Measurements from ENCODE around the gene ENC1. TPM values are rescaled to one million over a fixed set of nuclear protein-coding genes. Genes with fewer than 3 reads are reported as not detected.

The ENC1 gene
- total RNA-seq, 2 experiments from 2014 or later, result 0.50 to 0.55 TPM

DNA sequence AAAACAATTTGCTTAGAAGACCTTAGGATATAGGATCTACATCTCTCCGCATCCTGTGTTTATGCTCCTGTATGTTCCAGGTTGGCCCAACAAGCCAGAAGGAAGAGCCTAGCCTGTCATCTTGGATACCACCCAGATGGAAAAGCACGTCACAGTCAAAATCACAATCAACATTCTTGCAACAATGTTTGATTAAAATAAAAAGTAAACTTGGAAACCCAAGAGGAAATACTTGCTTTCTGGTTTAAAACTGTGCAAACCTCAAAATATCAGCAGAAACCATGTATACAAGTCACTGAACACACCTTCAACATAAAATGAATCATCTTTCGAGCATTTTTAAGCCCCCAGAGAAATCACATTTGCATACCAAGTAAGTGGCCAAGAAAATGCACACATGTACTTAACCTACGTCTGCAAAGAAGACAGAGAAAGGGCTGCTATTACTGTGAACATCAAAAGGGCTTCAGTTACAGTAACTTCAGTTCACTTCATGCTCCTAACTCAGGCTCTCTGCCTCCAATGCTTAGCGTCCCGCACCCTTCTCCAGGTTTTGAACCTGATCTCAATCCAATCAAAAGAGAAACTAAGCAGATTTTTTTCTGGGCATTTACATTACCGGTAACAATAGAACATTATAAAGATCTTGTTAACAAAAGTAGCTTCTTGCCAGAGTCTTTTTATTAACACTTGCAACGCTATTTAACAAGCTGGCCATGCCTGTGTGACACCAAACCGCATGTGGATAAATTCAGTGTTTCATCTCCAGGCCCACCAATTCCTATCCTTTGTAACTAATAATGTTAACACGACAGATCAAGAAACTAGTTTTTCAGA lies 1.3 kb downstream of the ENC1 start:
- Mint-ChIP-seq H3K27me3 (ENCODE audit: low read depth) (peaks cover 51% of the 10 kb centered on the region), H3K36me3 (ENCODE audit: low read depth) (no peaks in the 10 kb centered on the region), H3K9me3 (ENCODE audit: insufficient read depth) (no peaks in the 10 kb centered on the region), H3K4me1 (ENCODE audit: low read depth) (peaks cover 30% of the 10 kb centered on the region), H3K27ac (no peak overlapping the region), H3K4me3 (peak overlapping the region; percentile 77)
- no peak for DNase-seq
- POLR2A ChIA-PET, result no interaction called here
- CTCF ChIA-PET, result interaction anchor here (0.7 to 5.5 kb wide), 8 partner anchors 23 to 737 kb away, joined by 3 to 38 read pairs (median 4); no protein-coding TSS in a partner anchor
- ATAC-seq, result no peak

DNA sequence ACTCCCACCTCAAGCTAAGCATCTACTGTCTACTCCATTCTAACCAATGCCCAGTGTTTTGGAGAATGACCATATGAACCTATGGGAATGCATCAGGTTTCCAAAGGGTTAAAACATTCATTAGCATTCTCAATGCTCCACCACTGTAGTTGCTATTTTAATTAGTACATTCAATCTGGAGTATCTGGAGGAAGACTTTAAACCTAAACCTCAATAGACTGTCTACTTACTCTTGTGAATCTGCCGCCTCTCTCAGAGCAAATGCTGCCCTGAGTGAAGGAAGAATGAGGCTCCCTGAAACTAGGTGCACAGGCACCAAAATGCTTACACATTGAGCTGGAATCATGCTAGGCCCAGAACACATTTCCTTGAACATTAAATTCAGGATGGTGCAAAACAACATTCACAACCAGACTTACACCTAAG lies 2.0 kb downstream of the ENC1 start:
- DNase-seq, result no peak
- no peak for ATAC-seq
- H3K27ac Mint-ChIP-seq, result no peak overlapping the region
- H3K9me3 Mint-ChIP-seq (ENCODE audit: insufficient read depth), result no peaks in the 10 kb centered on the region
- ChIA-PET POLR2A (no interaction called here), CTCF (interaction anchor here (1.0 to 1.6 kb wide), 2 partner anchors 61 to 736 kb away, joined by 3 to 4 read pairs; no protein-coding TSS in a partner anchor)
- peaks cover 30% of the 10 kb centered on the region for H3K4me1 Mint-ChIP-seq (ENCODE audit: low read depth)
- H3K4me3 Mint-ChIP-seq, result no peak overlapping the region
- peaks cover 47% of the 10 kb centered on the region for H3K27me3 Mint-ChIP-seq (ENCODE audit: low read depth)
- H3K36me3 Mint-ChIP-seq (ENCODE audit: low read depth), result no peaks in the 10 kb centered on the region

DNA sequence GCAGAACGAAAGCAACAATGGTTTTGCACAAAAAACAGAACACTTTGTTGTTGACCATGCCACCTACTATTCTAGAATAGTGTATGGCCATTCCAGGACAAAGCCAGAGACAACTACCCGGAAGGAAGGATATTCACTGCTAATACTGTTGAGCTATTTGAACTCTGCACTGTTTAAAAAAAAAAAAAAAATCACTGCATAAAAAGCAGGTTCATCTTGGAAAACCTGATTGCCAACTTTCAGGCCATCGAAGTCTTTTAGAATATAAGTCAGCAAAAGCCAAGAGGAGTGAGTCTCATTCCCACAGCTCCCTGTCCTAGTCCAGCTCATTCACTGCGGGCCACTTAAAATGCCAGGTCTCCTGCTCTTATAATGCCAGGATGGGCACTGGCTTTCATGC lies 4.0 kb downstream of the ENC1 start:
- CTCF ChIA-PET, result no interaction called here

DNA sequence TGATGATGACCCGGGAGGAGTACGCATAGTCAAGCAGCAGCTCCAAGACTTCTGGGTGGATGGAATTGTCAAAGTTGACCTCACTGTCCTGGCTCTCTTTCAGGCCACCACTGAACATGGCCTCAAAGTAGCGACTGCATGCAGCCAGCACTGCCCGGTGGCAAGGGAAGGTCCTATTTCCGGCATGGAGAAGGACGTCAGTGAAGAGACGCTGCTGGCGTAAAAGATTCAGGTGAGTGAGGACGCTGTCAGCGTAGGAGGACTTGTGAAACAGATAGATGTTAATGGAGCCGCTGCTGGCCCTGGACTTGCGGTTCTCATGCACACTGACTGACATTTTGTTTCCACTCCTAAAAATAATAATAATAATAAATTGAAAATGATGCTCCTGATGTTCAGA lies 4.4 kb downstream of the ENC1 start:
- Mint-ChIP-seq H3K27ac (no peak overlapping the region), H3K9me3 (ENCODE audit: insufficient read depth) (no peaks in the 10 kb centered on the region), H3K27me3 (ENCODE audit: low read depth) (peaks cover 28% of the 10 kb centered on the region), H3K4me3 (no peak overlapping the region), H3K4me1 (ENCODE audit: low read depth) (peaks cover 27% of the 10 kb centered on the region), H3K36me3 (ENCODE audit: low read depth) (no peaks in the 10 kb centered on the region)
- POLR2A ChIA-PET, result no interaction called here
- ATAC-seq, result no peak
- no peak for DNase-seq
- CTCF ChIA-PET, result no interaction called here

More for the DNA sequence above, 4.0 kb downstream of the ENC1 start:
- Mint-ChIP-seq H3K9me3 (ENCODE audit: insufficient read depth) (no peaks in the 10 kb centered on the region), H3K4me1 (ENCODE audit: low read depth) (peaks cover 28% of the 10 kb centered on the region), H3K27me3 (ENCODE audit: low read depth) (peaks cover 31% of the 10 kb centered on the region), H3K36me3 (ENCODE audit: low read depth) (no peaks in the 10 kb centered on the region), H3K27ac (no peak overlapping the region), H3K4me3 (no peak overlapping the region)
- DNase-seq, result no peak
- POLR2A ChIA-PET, result no interaction called here
- ATAC-seq, result no peak

DNA sequence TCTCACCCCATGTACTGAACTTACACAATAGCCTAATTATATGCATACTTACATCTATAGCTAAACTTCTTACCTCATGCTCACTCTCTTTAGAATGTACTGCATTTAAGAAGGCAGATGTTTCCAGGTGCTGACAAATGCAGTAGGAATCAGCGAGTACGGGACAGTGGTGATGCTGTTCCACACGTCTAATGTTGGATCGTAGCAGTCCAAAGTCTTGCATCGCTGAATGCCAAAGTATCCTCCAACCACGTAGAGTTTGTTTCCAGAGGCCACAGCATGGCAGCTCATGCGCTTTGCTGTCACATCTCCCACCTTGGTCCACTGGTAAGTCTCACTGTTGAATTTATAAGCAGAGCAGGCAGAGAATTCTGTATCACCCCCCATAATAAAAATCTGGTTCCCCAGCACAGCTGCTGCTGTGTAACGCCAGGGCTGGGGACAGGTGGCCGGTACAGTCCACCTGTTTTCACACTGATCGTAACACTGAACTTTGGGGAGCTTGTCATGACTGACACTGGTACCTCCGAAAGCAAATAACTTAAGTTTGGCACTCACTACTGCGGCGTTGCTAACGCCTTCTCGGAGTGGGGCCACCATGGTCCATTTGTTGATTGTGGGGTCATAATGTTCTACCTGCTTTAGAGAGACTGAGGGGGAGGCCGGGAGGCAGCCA lies 5.8 kb downstream of the ENC1 start:
- POLR2A ChIA-PET, result no interaction called here
- no peaks in the 10 kb centered on the region for H3K36me3 Mint-ChIP-seq (ENCODE audit: low read depth)
- no peak for ATAC-seq
- no peak overlapping the region for H3K4me3 Mint-ChIP-seq
- peaks cover 23% of the 10 kb centered on the region for H3K4me1 Mint-ChIP-seq (ENCODE audit: low read depth)
- no peaks in the 10 kb centered on the region for H3K9me3 Mint-ChIP-seq (ENCODE audit: insufficient read depth)
- CTCF ChIA-PET, result interaction anchor here (1.1 kb wide), 1 partner anchor 732 kb away, joined by 3 read pairs; no protein-coding TSS in a partner anchor
- no peak for DNase-seq
- peaks cover 25% of the 10 kb centered on the region for H3K27me3 Mint-ChIP-seq (ENCODE audit: low read depth)
- H3K27ac Mint-ChIP-seq, result no peak overlapping the region

DNA sequence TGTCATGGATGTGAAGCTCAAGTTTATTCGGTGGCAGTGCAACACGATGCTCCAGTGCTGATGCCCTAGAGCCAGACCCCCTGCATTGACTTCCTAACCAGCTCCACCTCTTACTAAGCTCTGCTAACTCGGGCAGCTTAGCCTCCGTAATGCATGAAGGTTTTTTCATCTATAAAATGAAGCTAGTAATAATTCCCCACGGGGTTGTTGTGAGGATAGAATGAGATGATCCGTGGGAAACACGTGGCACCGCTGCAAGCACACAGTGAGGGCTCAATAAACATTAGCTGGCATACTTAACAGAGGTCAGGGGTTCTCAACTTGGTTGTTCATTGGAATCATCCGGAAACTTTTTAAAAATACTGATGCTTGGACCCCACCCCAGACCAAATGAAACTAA lies 6.8 kb downstream of the ENC1 start:
- no peak overlapping the region for H3K27ac Mint-ChIP-seq
- H3K4me3 Mint-ChIP-seq, result no peak overlapping the region
- peaks cover 12% of the 10 kb centered on the region for H3K4me1 Mint-ChIP-seq (ENCODE audit: low read depth)
- CTCF ChIA-PET, result interaction anchor here (0.6 to 1.1 kb wide), 3 partner anchors 8 to 752 kb away, joined by 3 to 5 read pairs (median 3); no protein-coding TSS in a partner anchor
- POLR2A ChIA-PET, result no interaction called here
- no peaks in the 10 kb centered on the region for H3K36me3 Mint-ChIP-seq (ENCODE audit: low read depth)
- peaks cover 15% of the 10 kb centered on the region for H3K27me3 Mint-ChIP-seq (ENCODE audit: low read depth)
- DNase-seq, result no peak
- no peaks in the 10 kb centered on the region for H3K9me3 Mint-ChIP-seq (ENCODE audit: insufficient read depth)
- no peak for ATAC-seq

DNA sequence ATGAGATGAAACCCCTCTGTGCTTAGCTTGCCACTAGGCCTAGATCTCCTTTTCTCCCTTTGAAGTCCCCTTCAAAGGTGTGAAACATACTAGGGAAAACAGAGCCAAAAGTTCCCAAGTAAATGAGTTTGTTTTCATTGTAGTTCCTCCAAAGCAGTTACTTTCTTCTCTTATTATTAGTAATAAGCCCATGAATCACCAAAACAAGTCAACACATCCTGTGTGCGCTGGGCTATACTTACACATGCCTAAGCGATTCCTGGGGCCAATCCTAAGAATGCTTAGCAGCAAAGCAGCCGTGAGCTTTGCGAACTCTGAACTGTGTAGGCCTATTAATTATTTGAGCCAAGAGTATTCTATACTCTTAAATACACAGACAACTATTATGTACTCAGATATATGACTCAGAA lies 7.6 kb downstream of the ENC1 start:
- Mint-ChIP-seq H3K9me3 (ENCODE audit: insufficient read depth) (no peaks in the 10 kb centered on the region), H3K27me3 (ENCODE audit: low read depth) (peaks cover 9% of the 10 kb centered on the region), H3K4me1 (ENCODE audit: low read depth) (peaks cover 10% of the 10 kb centered on the region), H3K27ac (no peak overlapping the region), H3K4me3 (no peak overlapping the region), H3K36me3 (ENCODE audit: low read depth) (no peaks in the 10 kb centered on the region)
- ATAC-seq, result no peak
- POLR2A ChIA-PET, result no interaction called here
- CTCF ChIA-PET, result interaction anchor here (1.0 kb wide), 1 partner anchor 9 kb away, joined by 5 read pairs; no protein-coding TSS in a partner anchor
- DNase-seq, result no peak

DNA sequence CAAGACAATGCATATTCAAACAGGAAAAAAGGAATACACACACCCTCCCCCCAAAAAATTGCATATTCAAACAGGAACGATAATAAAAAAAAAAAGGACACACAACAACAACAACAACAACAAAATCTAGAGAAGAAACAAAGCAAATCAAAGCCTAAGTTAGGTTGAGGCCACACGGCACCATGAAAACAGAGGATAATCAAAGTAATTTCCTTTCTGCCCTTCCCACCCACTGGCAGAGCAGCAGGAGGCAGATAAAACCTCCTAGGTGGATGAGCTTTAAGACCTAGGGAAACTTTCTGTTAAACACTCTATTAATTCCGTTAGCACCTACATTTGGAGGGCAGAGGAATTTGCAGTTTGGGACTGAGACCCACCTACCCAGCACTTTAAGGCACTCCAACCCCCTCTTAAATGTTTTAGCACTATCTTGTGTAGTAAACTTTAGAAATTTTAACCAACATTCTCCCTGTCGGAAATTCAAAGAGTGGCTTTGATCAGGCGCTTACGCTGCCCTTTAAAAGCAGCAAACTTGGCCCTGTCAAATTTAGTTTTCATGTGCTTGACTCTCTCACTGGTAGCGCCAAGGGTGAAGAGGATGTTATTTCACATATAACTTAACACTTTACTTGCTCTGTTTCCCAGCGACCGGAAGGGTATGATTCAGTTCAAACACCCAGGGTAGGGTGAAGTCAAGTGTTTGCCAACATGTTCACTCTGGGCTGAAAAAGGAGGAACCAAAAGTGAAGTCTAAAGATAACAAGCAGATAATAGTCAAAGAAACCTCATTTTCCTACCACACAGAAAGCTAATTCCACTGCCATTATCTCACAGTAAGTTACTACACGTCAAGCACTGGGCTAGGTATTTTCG lies 9.2 kb downstream of the ENC1 start:
- H3K27me3 Mint-ChIP-seq (ENCODE audit: low read depth), result peaks cover under 1% of the 10 kb centered on the region
- H3K9me3 Mint-ChIP-seq (ENCODE audit: insufficient read depth), result no peaks in the 10 kb centered on the region
- DNase-seq (peak; percentile 38), ATAC-seq (peak; percentile 72)
- CTCF ChIA-PET, result interaction anchor here (1.0 kb wide), 1 partner anchor 9 kb away, joined by 3 read pairs; the partner anchor contains the start of gene ENC1
- H3K36me3 Mint-ChIP-seq (ENCODE audit: low read depth), result no peaks in the 10 kb centered on the region
- POLR2A ChIA-PET, result no interaction called here
- H3K4me1 Mint-ChIP-seq (ENCODE audit: low read depth), result peaks cover 10% of the 10 kb centered on the region
- H3K27ac Mint-ChIP-seq, result peak overlapping the region; percentile 17
- no peak overlapping the region for H3K4me3 Mint-ChIP-seq

DNA sequence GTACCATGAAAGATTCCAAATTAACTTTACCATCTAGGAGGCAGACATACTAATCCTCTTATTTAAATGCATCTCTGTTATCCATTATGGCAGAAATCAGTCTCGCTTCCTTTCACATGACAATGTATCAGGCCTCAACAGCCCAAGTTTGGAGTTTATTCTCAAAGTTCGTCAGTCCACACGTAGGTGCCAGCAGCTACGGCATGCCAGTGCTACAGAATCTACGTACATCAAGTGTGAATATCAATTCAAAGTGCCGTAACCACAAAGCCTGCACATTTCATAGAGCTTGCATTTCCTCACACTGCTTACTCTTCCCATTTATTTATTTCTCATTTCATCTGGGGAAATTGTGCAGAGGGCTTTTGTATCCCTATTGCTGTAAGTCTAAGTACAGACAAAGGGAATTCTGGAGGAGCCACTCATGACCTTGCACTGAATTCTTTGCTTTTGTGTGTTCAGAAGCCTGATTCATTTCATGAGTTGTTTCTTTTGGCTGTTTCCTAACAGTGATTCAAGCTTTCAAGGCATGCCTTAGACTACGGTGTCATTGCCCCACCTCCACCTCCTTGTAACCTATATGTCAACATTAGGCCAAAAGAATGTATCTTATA lies 10.0 kb downstream of the ENC1 start:
- ChIA-PET POLR2A (no interaction called here), CTCF (interaction anchor here (1.0 kb wide), 1 partner anchor 10 kb away, joined by 3 read pairs; the partner anchor contains the start of gene ENC1)
- peaks cover 5% of the 10 kb centered on the region for H3K27me3 Mint-ChIP-seq (ENCODE audit: low read depth)
- H3K36me3 Mint-ChIP-seq (ENCODE audit: low read depth), result no peaks in the 10 kb centered on the region
- no peaks in the 10 kb centered on the region for H3K9me3 Mint-ChIP-seq (ENCODE audit: insufficient read depth)
- ATAC-seq, result no peak
- DNase-seq, result no peak
- H3K4me1 Mint-ChIP-seq (ENCODE audit: low read depth), result peaks cover 10% of the 10 kb centered on the region
- H3K4me3 Mint-ChIP-seq, result no peak overlapping the region
- H3K27ac Mint-ChIP-seq, result no peak overlapping the region

DNA sequence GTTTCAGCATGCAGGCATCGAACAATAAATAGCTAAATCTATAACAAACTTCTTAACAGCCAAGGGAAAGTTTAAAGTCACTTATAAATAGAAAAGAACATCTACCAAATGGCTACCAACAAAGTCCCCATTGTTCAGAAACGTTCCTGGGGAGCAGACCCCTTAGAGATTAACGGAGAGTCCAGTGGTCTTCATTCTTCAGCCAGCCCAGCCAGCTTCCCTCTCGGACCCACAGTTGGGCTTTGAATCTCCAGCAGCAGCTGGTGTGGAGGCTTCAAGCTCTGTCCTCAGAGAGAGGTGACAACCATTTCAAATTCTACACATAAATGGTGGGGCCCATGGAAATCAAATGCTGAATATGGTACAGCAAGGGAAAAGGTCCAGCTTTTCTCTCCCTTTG lies 11.2 kb downstream of the ENC1 start:
- H3K4me3 Mint-ChIP-seq, result no peak overlapping the region
- H3K27me3 Mint-ChIP-seq (ENCODE audit: low read depth), result peaks cover 5% of the 10 kb centered on the region
- no peaks in the 10 kb centered on the region for H3K9me3 Mint-ChIP-seq (ENCODE audit: insufficient read depth)
- ATAC-seq, result no peak
- no peak overlapping the region for H3K27ac Mint-ChIP-seq
- ChIA-PET POLR2A (interaction anchor here (0.6 kb wide), 1 partner anchor 652 kb away, joined by 3 read pairs; no protein-coding TSS in a partner anchor), CTCF (no interaction called here)
- peaks cover 10% of the 10 kb centered on the region for H3K4me1 Mint-ChIP-seq (ENCODE audit: low read depth)
- DNase-seq, result no peak
- H3K36me3 Mint-ChIP-seq (ENCODE audit: low read depth), result no peaks in the 10 kb centered on the region

DNA sequence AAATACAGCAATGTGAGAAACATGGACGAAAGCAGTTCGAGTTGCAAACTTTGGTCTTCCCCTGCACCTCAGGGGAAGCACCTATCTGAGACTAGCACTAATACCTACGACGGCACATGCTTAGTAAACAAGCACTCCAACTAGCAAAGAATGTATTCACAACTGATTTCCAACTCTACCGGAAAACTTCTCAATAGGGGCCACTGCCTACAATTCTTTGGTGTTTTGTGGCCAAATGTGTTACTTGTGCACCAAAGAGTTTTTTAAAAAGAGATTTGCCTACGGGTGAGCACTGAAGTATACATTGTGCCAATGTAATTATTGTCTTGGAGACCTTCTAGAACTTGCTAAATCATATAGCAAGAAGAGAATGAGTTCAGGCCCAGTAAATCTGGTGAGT lies 12.2 kb downstream of the ENC1 start:
- CTCF ChIA-PET, result no interaction called here
- DNase-seq (no peak), ATAC-seq (no peak)
- POLR2A ChIA-PET, result no interaction called here
- H3K4me3 Mint-ChIP-seq, result no peak overlapping the region
- no peaks in the 10 kb centered on the region for H3K9me3 Mint-ChIP-seq (ENCODE audit: insufficient read depth)
- H3K27ac Mint-ChIP-seq, result no peak overlapping the region
- H3K36me3 Mint-ChIP-seq (ENCODE audit: low read depth), result no peaks in the 10 kb centered on the region
- H3K27me3 Mint-ChIP-seq (ENCODE audit: low read depth), result peaks cover 7% of the 10 kb centered on the region
- peaks cover 10% of the 10 kb centered on the region for H3K4me1 Mint-ChIP-seq (ENCODE audit: low read depth)

All from activated CD8-positive, alpha-beta T cell treated with anti-CD3 and anti-CD28 coated beads, Interleukin-2, amount 10 ng/mL, durations not matched to agents 7 days and 5 days (primary cell).